ENCODE data around the gene PGA5. TPM values are rescaled to one million over a fixed set of nuclear protein-coding genes. Genes with fewer than 3 reads are reported as not detected.
"Not testable (repeated sequence)": the region's sequence is repeated elsewhere in the genome, so short reads cannot be mapped to it uniquely, and the experiment has no call there.

The PGA5 gene
- total RNA-seq, 1 donor from 2014 or later, result not detected

DNA sequence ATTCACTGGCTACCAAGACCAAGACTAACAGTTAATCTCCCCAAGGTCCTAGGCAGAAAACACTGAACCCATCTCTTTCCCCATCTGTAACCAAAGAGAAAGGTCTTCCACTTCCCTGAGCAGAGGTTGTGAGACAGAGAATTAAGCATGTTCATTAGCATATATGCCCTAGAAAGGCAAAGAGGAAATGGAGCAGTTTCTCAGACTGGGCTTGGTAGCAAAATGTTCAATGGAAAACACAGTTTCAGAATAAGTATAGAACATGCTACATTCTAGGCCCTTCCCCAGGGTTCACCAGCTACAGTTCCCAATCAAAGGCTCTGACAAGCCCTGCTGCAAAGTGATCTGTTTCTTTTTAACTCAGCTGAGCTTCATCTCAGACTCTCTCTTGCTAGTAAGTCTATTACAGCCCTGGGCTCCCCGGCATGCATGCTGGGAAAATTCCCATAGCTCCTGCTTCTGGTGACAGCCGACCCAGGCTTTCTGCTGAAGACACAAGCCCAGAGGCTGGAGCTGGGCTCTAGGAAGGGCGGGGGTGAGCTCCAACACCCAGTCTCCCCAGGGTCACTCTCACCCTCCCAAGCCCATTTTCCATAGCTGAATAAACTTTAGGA lies 27.2 kb upstream of the PGA5 start:
- H3K4me1 ChIP-seq; H3K27ac ChIP-seq; DNase-seq (ENCODE audit: extremely low spot score in 2 of 2); intact Hi-C loops (cut with DNase I); H3K27me3 ChIP-seq; H3K36me3 ChIP-seq; H3K9me3 ChIP-seq; H3K4me3 ChIP-seq: not testable (repeated sequence)

GRCh38 chr11:61218306-61218705 lies 22.7 kb upstream of the PGA5 start:
- H3K9me3 ChIP-seq; H3K4me3 ChIP-seq; H3K4me1 ChIP-seq; H3K27me3 ChIP-seq; H3K36me3 ChIP-seq; H3K27ac ChIP-seq; DNase-seq (ENCODE audit: extremely low spot score in 2 of 2); intact Hi-C loops (cut with DNase I): not testable (repeated sequence)

- H3K4me3 ChIP-seq; H3K9me3 ChIP-seq; H3K27me3 ChIP-seq; intact Hi-C loops (cut with DNase I); H3K27ac ChIP-seq; DNase-seq (ENCODE audit: extremely low spot score in 2 of 2); H3K36me3 ChIP-seq; H3K4me1 ChIP-seq: not testable (repeated sequence)
These were observed 22.0 kb upstream of the PGA5 start for GRCh38 chr11:61219016-61219415.

- H3K27me3 ChIP-seq; H3K4me1 ChIP-seq; H3K9me3 ChIP-seq; H3K36me3 ChIP-seq; intact Hi-C loops (cut with DNase I); DNase-seq (ENCODE audit: extremely low spot score in 2 of 2); H3K4me3 ChIP-seq; H3K27ac ChIP-seq: not testable (repeated sequence)
These were observed 18.9 kb upstream of the PGA5 start, which contains the start of gene PGA4 for GRCh38 chr11:61222047-61222446. PGA4 (plus strand) TSS chr11:61222347; CDS start chr11:61222401, 54 bp downstream.

GRCh38 chr11:61222692-61223091 lies 18.3 kb upstream of the PGA5 start:
- H3K4me3 ChIP-seq; intact Hi-C loops (cut with DNase I); H3K27me3 ChIP-seq; H3K36me3 ChIP-seq; DNase-seq (ENCODE audit: extremely low spot score in 2 of 2); H3K4me1 ChIP-seq; H3K27ac ChIP-seq; H3K9me3 ChIP-seq: not testable (repeated sequence)

GRCh38 chr11:61226457-61227137 lies 14.4 kb upstream of the PGA5 start:
- H3K4me3 ChIP-seq; H3K27ac ChIP-seq; H3K27me3 ChIP-seq; H3K9me3 ChIP-seq; intact Hi-C loops (cut with DNase I); DNase-seq (ENCODE audit: extremely low spot score in 2 of 2); H3K36me3 ChIP-seq; H3K4me1 ChIP-seq: not testable (repeated sequence)

DNA sequence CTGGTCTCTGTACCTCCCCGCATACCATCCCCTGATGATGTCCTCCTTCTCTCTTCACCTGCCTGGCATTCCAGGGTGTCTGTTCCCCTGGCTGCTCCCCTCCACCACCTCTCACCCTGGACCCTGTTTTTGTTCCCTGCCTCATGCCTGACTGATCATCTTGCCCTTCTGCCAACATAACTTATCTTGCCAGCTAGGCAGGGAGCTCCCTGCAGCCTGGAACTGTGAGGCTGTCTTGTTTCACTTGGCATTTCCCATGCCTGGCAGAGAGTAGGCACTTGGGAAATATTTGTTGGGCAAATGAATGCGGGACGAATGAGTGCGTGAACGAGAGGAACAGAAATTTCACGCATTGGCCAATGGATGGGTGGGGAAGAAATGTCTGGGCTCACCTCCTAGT lies 11.5 kb upstream of the PGA5 start:
- H3K27me3 ChIP-seq; H3K9me3 ChIP-seq; H3K4me1 ChIP-seq; H3K4me3 ChIP-seq; DNase-seq (ENCODE audit: extremely low spot score in 2 of 2); H3K36me3 ChIP-seq; intact Hi-C loops (cut with DNase I); H3K27ac ChIP-seq: not testable (repeated sequence)

DNA sequence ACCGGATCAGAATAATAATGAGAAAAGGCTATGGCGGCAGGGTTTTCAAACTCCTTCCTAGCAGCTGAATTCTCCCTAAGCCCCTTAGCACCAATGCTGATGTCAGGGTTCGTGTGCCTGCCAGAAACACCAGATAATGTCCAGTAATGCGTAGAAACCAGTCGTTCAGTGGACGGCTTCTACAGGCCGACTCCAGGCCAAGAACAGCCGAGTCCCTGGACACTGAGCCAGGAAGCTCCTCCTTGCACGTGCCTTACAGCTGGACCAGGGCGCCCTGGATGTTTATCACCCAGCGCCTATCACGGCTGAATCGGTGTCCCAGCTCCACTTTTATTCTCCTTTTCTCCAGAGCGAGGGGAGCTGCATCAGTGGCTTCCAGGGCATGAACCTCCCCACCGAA lies 9.9 kb upstream of the PGA5 start:
- H3K4me1 ChIP-seq; H3K4me3 ChIP-seq; H3K9me3 ChIP-seq; intact Hi-C loops (cut with DNase I); H3K27me3 ChIP-seq; H3K27ac ChIP-seq; H3K36me3 ChIP-seq; DNase-seq (ENCODE audit: extremely low spot score in 2 of 2): not testable (repeated sequence)

- DNase-seq (ENCODE audit: extremely low spot score in 2 of 2); H3K4me1 ChIP-seq; H3K9me3 ChIP-seq; H3K27ac ChIP-seq; intact Hi-C loops (cut with DNase I); H3K4me3 ChIP-seq; H3K36me3 ChIP-seq; H3K27me3 ChIP-seq: not testable (repeated sequence)
These were observed 9.4 kb upstream of the PGA5 start for GRCh38 chr11:61231585-61231984.

DNA sequence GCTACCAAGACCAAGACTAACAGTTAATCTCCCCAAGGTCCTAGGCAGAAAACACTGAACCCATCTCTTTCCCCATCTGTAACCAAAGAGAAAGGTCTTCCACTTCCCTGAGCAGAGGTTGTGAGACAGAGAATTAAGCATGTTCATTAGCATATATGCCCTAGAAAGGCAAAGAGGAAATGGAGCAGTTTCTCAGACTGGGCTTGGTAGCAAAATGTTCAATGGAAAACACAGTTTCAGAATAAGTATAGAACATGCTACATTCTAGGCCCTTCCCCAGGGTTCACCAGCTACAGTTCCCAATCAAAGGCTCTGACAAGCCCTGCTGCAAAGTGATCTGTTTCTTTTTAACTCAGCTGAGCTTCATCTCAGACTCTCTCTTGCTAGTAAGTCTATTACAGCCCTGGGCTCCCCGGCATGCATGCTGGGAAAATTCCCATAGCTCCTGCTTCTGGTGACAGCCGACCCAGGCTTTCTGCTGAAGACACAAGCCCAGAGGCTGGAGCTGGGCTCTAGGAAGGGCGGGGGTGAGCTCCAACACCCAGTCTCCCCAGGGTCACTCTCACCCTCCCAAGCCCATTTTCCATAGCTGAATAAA lies 8.3 kb upstream of the PGA5 start:
- intact Hi-C loops (cut with DNase I); H3K4me1 ChIP-seq; H3K9me3 ChIP-seq; DNase-seq (ENCODE audit: extremely low spot score in 2 of 2); H3K27ac ChIP-seq; H3K27me3 ChIP-seq; H3K36me3 ChIP-seq; H3K4me3 ChIP-seq: not testable (repeated sequence)

DNA sequence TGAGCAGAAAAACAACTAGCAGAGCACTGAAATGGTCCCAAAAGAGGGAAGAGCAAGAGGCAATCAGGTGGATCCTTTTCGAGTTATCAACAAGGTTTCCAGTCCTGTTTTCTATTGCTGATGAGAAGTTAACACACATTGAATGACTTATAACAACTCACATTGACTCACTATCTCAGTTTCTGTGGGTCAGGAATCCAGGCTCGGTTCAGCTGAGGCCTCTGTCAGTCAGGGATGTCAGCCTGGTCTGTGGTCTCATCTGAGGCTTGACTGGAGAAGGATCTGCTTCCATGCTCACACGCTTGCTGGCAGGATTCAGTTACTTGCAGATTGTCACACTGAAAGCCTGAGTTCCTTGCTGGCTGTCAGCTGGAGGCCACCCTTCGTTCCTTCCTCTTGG lies 3.8 kb upstream of the PGA5 start:
- H3K36me3 ChIP-seq; H3K27ac ChIP-seq; H3K4me3 ChIP-seq; intact Hi-C loops (cut with DNase I); H3K9me3 ChIP-seq; DNase-seq (ENCODE audit: extremely low spot score in 2 of 2); H3K27me3 ChIP-seq; H3K4me1 ChIP-seq: not testable (repeated sequence)

- H3K27ac ChIP-seq; H3K36me3 ChIP-seq; intact Hi-C loops (cut with DNase I); H3K4me3 ChIP-seq; H3K27me3 ChIP-seq; H3K4me1 ChIP-seq; DNase-seq (ENCODE audit: extremely low spot score in 2 of 2); H3K9me3 ChIP-seq: not testable (repeated sequence)
These were observed 687 bp upstream of the PGA5 start for GRCh38 chr11:61240288-61240687.

DNA sequence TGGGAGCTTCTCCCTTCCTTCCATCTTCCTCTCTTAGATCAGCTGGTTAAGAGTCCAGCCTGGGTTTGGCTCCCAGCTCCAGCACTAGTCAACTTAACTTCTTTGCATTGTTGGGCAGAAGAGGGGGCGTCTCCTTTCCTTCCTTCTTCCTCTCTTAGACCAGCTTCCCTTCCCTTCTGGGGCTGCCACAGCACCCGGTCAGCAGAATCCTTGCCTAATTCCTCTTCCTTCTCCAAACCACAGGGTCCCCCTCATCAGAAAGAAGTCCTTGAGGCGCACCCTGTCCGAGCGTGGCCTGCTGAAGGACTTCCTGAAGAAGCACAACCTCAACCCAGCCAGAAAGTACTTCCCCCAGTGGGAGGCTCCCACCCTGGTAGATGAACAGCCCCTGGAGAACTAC lies 551 bp downstream of the PGA5 start:
- H3K36me3 ChIP-seq; H3K9me3 ChIP-seq; H3K27me3 ChIP-seq; intact Hi-C loops (cut with DNase I); H3K4me1 ChIP-seq; H3K27ac ChIP-seq; H3K4me3 ChIP-seq; DNase-seq (ENCODE audit: extremely low spot score in 2 of 2): not testable (repeated sequence)

Measured in vagina (tissue), 2 donors.